ENCODE measurements around the gene OR11G2.
"Not testable (repeated sequence)": the region's sequence is repeated elsewhere in the genome, so short reads cannot be mapped to it uniquely, and the experiment has no call there.

Gene OR11G2

DNA sequence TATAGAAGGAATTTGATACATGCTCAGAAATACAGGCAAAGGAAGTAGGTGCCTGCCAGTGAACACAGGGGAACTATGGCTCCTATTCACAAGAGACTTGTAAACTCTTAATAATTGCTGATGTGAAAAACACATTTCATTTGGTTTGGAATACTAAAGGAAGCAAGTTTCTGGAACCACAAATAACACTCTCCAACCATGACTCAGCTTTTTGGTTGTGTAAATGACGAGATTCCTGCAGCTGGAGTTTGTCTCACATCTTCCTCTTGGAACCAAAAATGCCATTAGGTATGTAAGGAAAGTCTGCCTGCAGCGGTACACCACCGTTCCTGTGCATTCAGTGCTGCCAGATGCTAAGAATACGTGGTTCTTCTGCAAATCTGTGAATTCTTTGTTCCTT, 28.3 kb downstream of the OR11G2 start:
- no peaks in the 10 kb centered on the region for H3K27me3 ChIP-seq (ENCODE audit: control insufficient read depth, insufficient read depth, low read length)

DNA sequence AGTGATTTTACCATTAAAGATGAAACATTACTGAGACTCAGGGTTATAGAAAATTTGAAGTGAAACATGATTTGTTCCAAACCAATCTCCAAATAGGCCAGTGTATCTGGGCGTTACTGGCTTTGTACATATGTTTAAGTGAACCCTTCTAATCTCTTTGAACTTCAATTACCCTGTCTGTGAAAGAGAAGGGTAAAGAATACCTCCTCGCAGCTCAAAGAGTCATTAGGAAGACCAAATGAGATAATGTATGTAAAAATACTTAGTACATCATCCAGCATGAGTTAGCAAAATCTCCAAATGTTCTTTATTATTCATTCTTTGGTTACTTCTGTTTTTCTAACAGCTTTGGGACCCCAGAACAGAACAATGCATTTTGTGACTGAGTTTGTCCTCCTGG, 32.7 kb downstream of the OR11G2 start, which contains the start of gene OR11H6:
Gene OR11H6, plus strand, starts transcription at position 301 of the 400 bp plus-strand sequence. Its CDS starts 0 bp downstream, at position 301.
- Histone ChIP-seq H3K36me3 (ENCODE audit: control insufficient read depth, insufficient read depth, low read length) (no peaks in the 10 kb centered on the region), H3K4me3 (ENCODE audit: low read depth, low read length) (no peak within 1 kb of the TSS), H3K9me3 (ENCODE audit: control insufficient read depth, insufficient read depth, low read length) (peaks cover 84% of the 10 kb centered on the region), H3K9ac (ENCODE audit: low read depth, low read length) (no peak within 1 kb of the TSS), H3K27me3 (ENCODE audit: control insufficient read depth, insufficient read depth, low read length) (no peaks in the 10 kb centered on the region), H3K4me1 (ENCODE audit: control insufficient read depth, insufficient read depth, low read length) (no peaks in the 10 kb centered on the region), H3K27ac (ENCODE audit: low read depth, low read length) (no peak within 1 kb of the TSS)

More for the DNA sequence above, 28.3 kb downstream of the OR11G2 start:
- no peak overlapping the region for H3K4me3 ChIP-seq (ENCODE audit: low read depth, low read length)
- no peaks in the 10 kb centered on the region for H3K36me3 ChIP-seq (ENCODE audit: control insufficient read depth, insufficient read depth, low read length)
- H3K9me3 ChIP-seq (ENCODE audit: control insufficient read depth, insufficient read depth, low read length) = peaks cover 77% of the 10 kb centered on the region
- no peaks in the 10 kb centered on the region for H3K4me1 ChIP-seq (ENCODE audit: control insufficient read depth, insufficient read depth, low read length)
- H3K9ac ChIP-seq (ENCODE audit: low read depth, low read length) = no peak overlapping the region
- H3K27ac ChIP-seq (ENCODE audit: low read depth, low read length) = no peak overlapping the region

DNA sequence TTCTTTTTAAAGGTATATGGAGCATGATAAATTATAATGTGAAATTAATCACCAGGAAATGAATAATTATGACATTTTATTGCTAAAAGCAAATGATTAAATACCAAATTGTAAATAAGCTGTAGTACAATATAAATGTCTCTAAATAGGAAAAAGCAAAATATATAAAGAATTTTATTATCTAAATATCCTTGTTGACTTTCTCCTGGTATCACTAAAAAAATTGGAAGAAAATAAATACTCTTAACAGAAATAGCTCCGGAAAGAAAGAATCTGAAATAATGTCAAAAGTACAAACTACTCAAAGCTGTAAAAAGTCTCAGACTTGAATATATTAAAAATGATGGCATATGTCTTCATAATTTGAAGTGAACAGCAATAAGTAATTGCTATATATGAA, 38.0 kb downstream of the OR11G2 start, which contains the start of gene OR11H7:
Gene OR11H7, plus strand, starts transcription at position 301 of the 400 bp plus-strand sequence.
- Histone ChIP-seq H3K36me3 (ENCODE audit: control insufficient read depth, insufficient read depth, low read length) (no peaks in the 10 kb centered on the region), H3K4me1 (ENCODE audit: control insufficient read depth, insufficient read depth, low read length) (no peaks in the 10 kb centered on the region), H3K27me3 (ENCODE audit: control insufficient read depth, insufficient read depth, low read length) (no peaks in the 10 kb centered on the region), H3K27ac (ENCODE audit: low read depth, low read length) (no peak within 1 kb of the TSS), H3K9ac (ENCODE audit: low read depth, low read length) (no peak within 1 kb of the TSS), H3K4me3 (ENCODE audit: low read depth, low read length) (no peak within 1 kb of the TSS), H3K9me3 (ENCODE audit: control insufficient read depth, insufficient read depth, low read length) (peaks cover 60% of the 10 kb centered on the region)

DNA sequence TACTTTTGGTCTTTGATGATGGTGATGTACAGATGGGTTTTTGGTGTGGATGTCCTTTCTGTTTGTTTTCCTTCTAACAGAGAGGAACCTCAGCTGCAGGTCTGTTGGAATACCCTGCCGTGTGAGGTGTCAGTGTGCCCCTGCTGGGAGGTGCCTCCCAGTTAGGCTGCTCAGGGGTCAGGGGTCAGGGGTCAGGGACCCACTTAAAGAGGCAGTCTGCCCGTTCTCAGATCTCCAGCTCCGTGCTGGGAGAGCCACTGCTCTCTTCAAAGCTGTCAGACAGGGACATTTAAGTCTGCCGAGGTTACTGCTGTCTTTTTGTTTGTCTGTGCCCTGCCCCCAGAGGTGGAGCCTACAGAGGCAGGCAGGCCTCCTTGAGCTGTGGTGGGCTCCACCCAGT, 44.7 kb downstream of the OR11G2 start:
- H3K4me3 ChIP-seq (ENCODE audit: low read depth, low read length); H3K9ac ChIP-seq (ENCODE audit: low read depth, low read length); H3K4me1 ChIP-seq (ENCODE audit: control insufficient read depth, insufficient read depth, low read length); H3K27ac ChIP-seq (ENCODE audit: low read depth, low read length); H3K27me3 ChIP-seq (ENCODE audit: control insufficient read depth, insufficient read depth, low read length); H3K36me3 ChIP-seq (ENCODE audit: control insufficient read depth, insufficient read depth, low read length): not testable (repeated sequence)
- H3K9me3 ChIP-seq (ENCODE audit: control insufficient read depth, insufficient read depth, low read length) = peaks cover 18% of the 10 kb centered on the region

DNA sequence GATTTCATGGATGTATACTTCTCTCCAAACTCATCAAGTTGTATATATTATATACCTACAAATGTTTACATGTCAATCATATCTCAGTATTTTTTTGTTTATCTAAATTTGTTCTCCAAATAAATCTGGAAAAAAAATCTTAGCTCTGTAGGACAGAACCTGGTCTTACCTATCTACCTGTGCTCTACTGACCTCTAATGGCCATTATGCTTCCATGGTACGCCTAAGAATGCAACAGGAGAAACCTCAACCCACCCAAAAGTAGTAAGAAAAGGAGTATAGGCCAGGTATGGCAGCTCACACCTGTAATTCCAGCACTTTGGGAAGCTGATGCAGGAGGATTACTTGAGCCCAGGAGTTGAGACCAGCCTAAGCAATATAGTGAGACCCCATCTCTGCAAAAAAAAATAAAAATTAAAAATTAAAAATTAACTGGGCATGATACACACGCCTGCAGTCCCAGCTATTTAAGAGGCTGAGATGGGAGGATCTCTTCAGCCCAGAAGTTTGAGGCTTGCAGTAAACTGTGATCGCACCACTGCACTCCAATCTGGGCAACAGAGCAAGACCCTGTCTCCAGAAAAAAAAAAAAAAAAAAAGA, 57.0 kb downstream of the OR11G2 start:
- Histone ChIP-seq H3K4me3 (ENCODE audit: low read depth, low read length) (no peak overlapping the region), H3K4me1 (ENCODE audit: control insufficient read depth, insufficient read depth, low read length) (no peaks in the 10 kb centered on the region), H3K36me3 (ENCODE audit: control insufficient read depth, insufficient read depth, low read length) (no peaks in the 10 kb centered on the region), H3K27me3 (ENCODE audit: control insufficient read depth, insufficient read depth, low read length) (no peaks in the 10 kb centered on the region), H3K27ac (ENCODE audit: low read depth, low read length) (no peak overlapping the region), H3K9me3 (ENCODE audit: control insufficient read depth, insufficient read depth, low read length) (peaks cover 70% of the 10 kb centered on the region), H3K9ac (ENCODE audit: low read depth, low read length) (no peak overlapping the region)
